Sigmoid colon (tissue), 7 donors: ENCODE measurements around the gene SLFN14. TPM values are rescaled to one million over a fixed set of nuclear protein-coding genes. Genes with fewer than 3 reads are reported as not detected.
A peak's percentile ranks its signal among the peaks of the same experiment; 100 is the strongest.

Experiments
- DNase-seq: peaks from one replicate; pipeline ENCODE4 v3.0.0-alpha.2; 2019
- H3K27ac ChIP-seq, 4 donors: fragments of 200-600 bp; sonication (generic); one replicate each; pipeline ENCODE4 v1.5.1; 2016 to 2019; ENCODE audit warnings: mild to moderate bottlenecking in 1 of 4
- H3K27me3 ChIP-seq, 3 donors: fragments of 200-600 bp; sonication (generic); one replicate each; pipeline ENCODE4 v1.5.1; 2019; ENCODE audit warnings: mild to moderate bottlenecking in 1 of 3
- H3K36me3 ChIP-seq, 4 donors: fragments of 200-600 bp; sonication (generic); one replicate each; pipeline ENCODE4 v1.5.1; 2016 to 2019
- H3K4me1 ChIP-seq, 4 donors: fragments of 200-600 bp; sonication (generic); one replicate each; pipeline ENCODE4 v1.5.1; 2017 to 2019
- H3K4me3 ChIP-seq, 4 donors: fragments of 200-600 bp; sonication (generic); one replicate each; pipeline ENCODE4 v1.5.1; 2017 to 2019; ENCODE audit warnings: mild to moderate bottlenecking in 2 of 4, moderate library complexity in 1 of 4
- H3K9me3 ChIP-seq, 4 donors: fragments of 200-600 bp in 3 of 4; sonication (generic) in 3 of 4; one replicate each; pipeline versions ENCODE4 v1.5.1 to v1.6.1; 2013 to 2019
- CTCF ChIP-seq, 4 experiments: fragments of 450-650 bp in 3 of 4; fragments of 200-600 bp in 1 of 4; IDR thresholded peaks; one replicate each; pipeline ENCODE4 v1.5.1; 2016 to 2019; ENCODE audit warnings: antibody characterized with exemption in 4 of 4, mild to moderate bottlenecking in 3 of 4, moderate library complexity in 2 of 4
- EP300 ChIP-seq, 4 donors: sonication (generic); formaldehyde crosslinking; IDR thresholded peaks; one replicate each; pipeline ENCODE4 v1.6.1; 2017; ENCODE audit warnings: antibody characterized with exemption in 4 of 4
- POLR2A ChIP-seq, 2 donors: fragments of 450-650 bp; IDR thresholded peaks; one replicate each; pipeline ENCODE4 v1.6.1; 2016; ENCODE audit warnings: antibody characterized with exemption in 2 of 2, mild to moderate bottlenecking in 2 of 2, moderate library complexity in 2 of 2
- POLR2AphosphoS5 ChIP-seq, 4 donors: sonication (generic); formaldehyde crosslinking; IDR thresholded peaks; one replicate each; pipeline ENCODE4 v1.6.1; 2017; ENCODE audit warnings: antibody characterized with exemption in 4 of 4
- WGBS, 2 donors: extraction: QIAGEN DNeasy Blood & Tissue Kit; methylation state at CpG; one replicate each; pipeline ENCODE4 v1.1.7; 2013; 5-methylcytosine and 5-hydroxymethylcytosine counted together
- intact Hi-C: fragments of 100-400 bp; cut with DNase I; formaldehyde crosslinking; loops from one replicate; pipeline ENCODE4 v1.15.1; 2023
- polyA plus RNA-seq, 3 donors: library from polyadenylated mRNA; stranded (reverse); fragments of 200-250 nt; gene quantifications; one replicate each; pipeline ENCODE4 v1.2.3, GENCODE V29; 2013
- total RNA-seq, 4 donors: library from RNA; depleted of rRNA; stranded (reverse); fragments of >200 nt; gene quantifications; one replicate each; pipeline ENCODE4 v1.1.0, GENCODE V29; 2016
- donor health status: healthy with polysubstance abuse.
- donor health status: Bipolar disorder and iron deficiency.
- donor health status: healthy.

Gene SLFN14
- total and polyA plus RNA-seq, 7 donors: not detected

DNA sequence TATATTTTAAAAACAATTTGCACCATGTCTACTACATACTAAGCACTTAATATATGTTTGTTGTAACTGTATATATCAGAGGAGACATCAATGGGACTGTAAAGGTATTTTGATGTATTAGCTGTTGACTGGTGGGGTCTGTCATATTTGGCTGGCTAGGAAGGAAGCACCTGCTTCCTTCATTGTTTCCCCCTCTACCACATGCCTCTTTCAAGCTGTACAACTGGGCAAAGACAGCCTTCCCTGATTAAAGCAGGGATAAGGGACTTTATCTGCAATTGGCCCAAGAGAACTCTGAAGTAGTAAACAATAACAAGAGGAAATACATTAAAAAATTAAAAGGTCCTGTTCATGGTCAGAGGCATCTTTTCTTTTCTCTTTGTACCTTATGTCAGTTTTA, 17.6 kb downstream of the SLFN14 start:
- Histone ChIP-seq H3K36me3 (no peaks in the 10 kb centered on the region), H3K27ac (no peak overlapping the region), H3K4me1 (peaks cover 0 to 22% (median 0%) of the 10 kb centered on the region in 4 donors), H3K27me3 (peaks cover 0 to under 1% (median 0%) of the 10 kb centered on the region in 3 donors), H3K9me3 (no peaks in the 10 kb centered on the region), H3K4me3 (no peak overlapping the region)
- no peak for DNase-seq
- TF ChIP-seq EP300 (IDR thresholded peaks at IDR 0.05) (no peak), POLR2A (IDR thresholded peaks at IDR 0.05) (no peak), POLR2AphosphoS5 (IDR thresholded peaks at IDR 0.05) (no peak), CTCF (IDR thresholded peaks at IDR 0.05) (no peak)
- intact Hi-C loops: no loop called here

- no peaks in the 10 kb centered on the region for H3K9me3 ChIP-seq
- 4 to 13% methylated on average over 1 of the region's 1 CpG for WGBS, 2 donors
- peaks cover 0 to 22% (median 0%) of the 10 kb centered on the region in 4 donors for H3K4me1 ChIP-seq
- DNase-seq: no peak
- TF ChIP-seq POLR2A (IDR thresholded peaks at IDR 0.05) (no peak), CTCF (IDR thresholded peaks at IDR 0.05) (no peak), POLR2AphosphoS5 (IDR thresholded peaks at IDR 0.05) (no peak), EP300 (IDR thresholded peaks at IDR 0.05) (no peak)
- H3K36me3 ChIP-seq: no peaks in the 10 kb centered on the region
- no peaks in the 10 kb centered on the region for H3K27me3 ChIP-seq
- peak overlapping the region in 2 of 4 donors; percentile 37 to 38 for H3K4me3 ChIP-seq
- H3K27ac ChIP-seq: peak overlapping the region; percentile 57 to 62 (median 61)
- intact Hi-C loops: no loop called here
Observed at GRCh38 chr17:35541434-35541833, 19.2 kb downstream of the SLFN14 start.

DNA sequence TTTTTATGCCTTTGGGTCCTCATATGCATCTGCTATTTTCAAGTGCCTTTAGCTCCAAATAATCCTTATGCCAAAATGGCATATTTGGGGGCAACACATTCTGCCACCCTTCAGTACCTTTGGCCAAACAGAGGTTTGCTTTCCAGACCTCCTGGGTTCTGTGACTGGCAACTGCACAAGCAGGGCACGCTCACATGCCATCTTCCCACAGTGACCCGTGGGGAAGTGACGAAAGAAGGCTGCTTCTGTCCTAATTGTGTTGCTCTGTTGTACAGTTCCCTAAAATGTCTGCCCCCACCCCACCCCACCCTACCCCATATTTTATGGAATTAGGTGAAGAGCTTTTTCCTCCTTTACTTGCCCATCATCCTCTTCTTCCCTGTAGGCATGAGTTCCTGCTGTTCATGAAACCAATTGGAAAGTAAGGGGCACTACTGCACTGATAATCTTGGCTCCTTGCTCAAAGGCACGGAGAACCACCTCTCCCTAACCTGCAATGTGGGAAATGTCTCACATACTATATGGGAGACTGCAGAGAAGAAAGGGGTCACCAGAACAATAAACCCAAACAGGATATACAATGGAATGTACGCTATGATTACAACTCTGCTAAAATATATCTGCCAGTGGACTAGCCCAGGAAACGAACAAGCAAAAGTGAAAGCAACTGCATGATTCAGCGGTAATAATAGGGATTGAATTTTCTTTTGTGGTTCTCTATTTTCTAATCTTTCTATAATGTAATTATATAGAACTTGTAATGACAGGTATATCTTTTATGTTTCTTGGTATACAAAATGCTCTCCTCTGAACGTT, 19.8 kb downstream of the SLFN14 start:
- DNase-seq: peak; percentile 69
- Histone ChIP-seq H3K27me3 (no peaks in the 10 kb centered on the region), H3K4me1 (peaks cover 0 to 22% (median 0%) of the 10 kb centered on the region in 4 donors), H3K4me3 (peak overlapping the region; percentile 19 to 38 (median 34)), H3K9me3 (no peaks in the 10 kb centered on the region), H3K36me3 (no peaks in the 10 kb centered on the region), H3K27ac (peak overlapping the region; percentile 57 to 62 (median 61))
- intact Hi-C loops: no loop called here
- TF ChIP-seq EP300 (IDR thresholded peaks at IDR 0.05) (no peak), POLR2A (IDR thresholded peaks at IDR 0.05) (no peak), POLR2AphosphoS5 (IDR thresholded peaks at IDR 0.05) (no peak), CTCF (IDR thresholded peaks at IDR 0.05) (no peak)
- WGBS, 2 donors: 23 to 30% methylated on average over 8 of the region's 8 CpGs

DNA sequence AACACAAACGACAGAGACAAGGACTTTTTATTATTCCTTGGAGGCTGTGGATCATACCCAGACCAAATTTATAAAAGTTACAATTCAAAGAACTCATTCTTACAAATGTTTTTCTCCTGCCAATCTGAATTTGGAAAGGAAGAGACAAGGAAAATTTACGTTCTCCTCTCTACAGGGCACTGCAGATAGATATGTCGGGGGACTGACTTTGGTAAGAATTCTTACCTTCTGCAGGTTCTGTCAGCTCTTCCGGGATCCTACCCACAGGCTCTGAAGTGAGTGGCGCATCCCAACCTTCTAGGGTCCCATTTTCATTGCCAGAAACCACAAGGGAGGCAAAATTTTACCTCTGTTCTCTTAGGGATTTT, 21.0 kb downstream of the SLFN14 start:
- Histone ChIP-seq H3K36me3 (no peaks in the 10 kb centered on the region), H3K4me1 (peaks cover 0 to 22% (median 0%) of the 10 kb centered on the region in 4 donors), H3K27me3 (no peaks in the 10 kb centered on the region), H3K27ac (no peak overlapping the region), H3K4me3 (no peak overlapping the region), H3K9me3 (no peaks in the 10 kb centered on the region)
- no peak for DNase-seq
- TF ChIP-seq POLR2AphosphoS5 (IDR thresholded peaks at IDR 0.05): no peak
- no peak for TF ChIP-seq CTCF (IDR thresholded peaks at IDR 0.05)
- no peak for TF ChIP-seq EP300 (IDR thresholded peaks at IDR 0.05)
- 46 to 53% methylated on average over 5 of the region's 5 CpGs for WGBS, 2 donors
- intact Hi-C loops: loop anchor here (2.0 to 10.0 kb wide), 5 partner anchors 107 to 369 kb away; partner anchors contain the start of genes SLFN11 and SLFN12
